Measurements from ENCODE around the gene PAWR. TPM values are rescaled to one million over a fixed set of nuclear protein-coding genes. Genes with fewer than 3 reads are reported as not detected.

Gene PAWR
- total and polyA plus RNA-seq, 2 of the 13 experiments (the other 11 are each of a cell fraction or from before 2014, with no cell fraction given) = 29.1 to 36.1 TPM

DNA sequence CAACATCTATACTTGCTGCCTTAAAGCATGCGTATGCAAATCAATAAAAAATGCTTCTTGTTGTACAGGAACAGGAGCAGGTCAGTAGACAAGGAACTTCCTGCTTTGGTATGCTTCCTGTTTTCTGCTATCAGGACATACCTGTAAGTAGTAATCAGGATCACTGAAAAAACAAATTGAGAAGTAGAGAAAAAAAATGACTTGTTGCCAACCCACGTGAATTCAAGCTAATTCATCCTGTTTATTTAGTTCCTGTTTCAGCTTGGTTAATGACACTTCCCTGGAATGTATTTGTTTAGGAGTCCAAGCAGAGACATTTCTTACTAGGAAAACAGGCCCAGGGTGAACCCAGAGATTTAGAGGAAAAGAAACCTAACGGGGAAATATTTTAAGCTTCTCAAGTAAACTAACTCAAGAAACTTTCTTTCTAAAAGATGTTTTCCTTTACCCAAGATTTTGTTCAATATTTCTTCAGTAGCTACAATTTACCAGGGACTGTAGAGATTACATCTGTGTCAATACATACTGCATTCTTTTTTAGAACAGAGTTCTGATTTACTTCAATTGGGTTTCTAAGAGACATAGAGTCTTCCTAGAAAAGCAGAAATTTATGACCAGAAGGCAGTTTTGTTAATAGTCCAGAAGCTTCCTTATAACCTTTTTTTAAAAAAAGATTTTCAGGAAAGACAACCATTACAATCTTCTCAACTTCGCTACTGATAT lies 124.2 kb downstream of the PAWR start (continued):
- TF ChIP-seq ZNF253 (CRISPR knock-in tag; IDR thresholded peaks at IDR 0.05; ENCODE audit: borderline replicate concordance) (no peak), TBX3 (IDR thresholded peaks at IDR 0.05; ENCODE audit: borderline replicate concordance) (peak; percentile 80; the same call in 1 of the 2 replicates), ZNF878 (CRISPR knock-in tag; IDR thresholded peaks at IDR 0.05) (peak; percentile 89; the same call in 1 of the 2 replicates), PCBP2 (optimal IDR thresholded peaks at IDR 0.05; ENCODE audit: low read depth, low read length, poor library complexity, severe bottlenecking) (no peak), TBX2 (CRISPR knock-in tag; IDR thresholded peaks at IDR 0.05; ENCODE audit: borderline replicate concordance) (peak; percentile 26; the same call in 1 of the 2 replicates), GTF2F1 (IDR thresholded peaks at IDR 0.05; ENCODE audit: low read length) (no peak), ELF4 (CRISPR knock-in tag; IDR thresholded peaks at IDR 0.05; ENCODE audit: borderline replicate concordance) (0 out of 2 replicates have a peak, but pooled peaks have one; percentile 32), MXD4 (CRISPR knock-in tag; IDR thresholded peaks at IDR 0.05) (0 out of 2 replicates have a peak, but pooled peaks have one; percentile 40), ZFY (CRISPR knock-in tag; IDR thresholded peaks at IDR 0.05) (no peak), SAP130 (CRISPR knock-in tag; IDR thresholded peaks at IDR 0.05; ENCODE audit: low read depth) (peak; percentile 72), ZNF383 (CRISPR knock-in tag; IDR thresholded peaks at IDR 0.05; ENCODE audit: borderline replicate concordance) (no peak), IRF2 (CRISPR knock-in tag; IDR thresholded peaks at IDR 0.05) (0 out of 2 replicates have a peak, but pooled peaks have one; percentile 58), ELF1 (CRISPR knock-in tag; IDR thresholded peaks at IDR 0.05) (peak; percentile 53), SMYD3 (CRISPR knock-in tag; IDR thresholded peaks at IDR 0.05) (peak; percentile 63; the same call in 1 of the 2 replicates), TEAD2 (CRISPR knock-in tag; IDR thresholded peaks at IDR 0.05) (no peak)
- TF ChIP-seq, protein P1, sequence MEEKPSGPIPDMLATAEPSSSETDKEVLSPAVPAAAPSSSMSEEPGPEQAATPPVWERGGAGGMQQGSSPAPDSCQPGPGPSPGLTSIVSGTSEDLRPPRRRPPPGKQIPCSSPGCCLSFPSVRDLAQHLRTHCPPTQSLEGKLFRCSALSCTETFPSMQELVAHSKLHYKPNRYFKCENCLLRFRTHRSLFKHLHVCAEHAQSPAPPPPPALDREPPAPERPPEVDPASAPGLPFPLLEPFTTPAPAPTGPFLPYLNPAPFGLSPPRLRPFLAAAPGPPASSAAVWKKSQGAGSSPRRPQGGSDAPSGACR (CRISPR knock-in tag; IDR thresholded peaks at IDR 0.05) = no peak
- TF ChIP-seq, protein P2, sequence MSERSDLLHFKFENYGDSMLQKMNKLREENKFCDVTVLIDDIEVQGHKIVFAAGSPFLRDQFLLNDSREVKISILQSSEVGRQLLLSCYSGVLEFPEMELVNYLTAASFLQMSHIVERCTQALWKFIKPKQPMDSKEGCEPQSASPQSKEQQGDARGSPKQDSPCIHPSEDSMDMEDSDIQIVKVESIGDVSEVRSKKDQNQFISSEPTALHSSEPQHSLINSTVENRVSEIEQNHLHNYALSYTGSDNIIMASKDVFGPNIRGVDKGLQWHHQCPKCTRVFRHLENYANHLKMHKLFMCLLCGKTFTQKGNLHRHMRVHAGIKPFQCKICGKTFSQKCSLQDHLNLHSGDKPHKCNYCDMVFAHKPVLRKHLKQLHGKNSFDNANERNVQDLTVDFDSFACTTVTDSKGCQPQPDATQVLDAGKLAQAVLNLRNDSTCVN (CRISPR knock-in tag; IDR thresholded peaks at IDR 0.05; ENCODE audit: borderline replicate concordance) = no peak
- TF ChIP-seq, protein P3, sequence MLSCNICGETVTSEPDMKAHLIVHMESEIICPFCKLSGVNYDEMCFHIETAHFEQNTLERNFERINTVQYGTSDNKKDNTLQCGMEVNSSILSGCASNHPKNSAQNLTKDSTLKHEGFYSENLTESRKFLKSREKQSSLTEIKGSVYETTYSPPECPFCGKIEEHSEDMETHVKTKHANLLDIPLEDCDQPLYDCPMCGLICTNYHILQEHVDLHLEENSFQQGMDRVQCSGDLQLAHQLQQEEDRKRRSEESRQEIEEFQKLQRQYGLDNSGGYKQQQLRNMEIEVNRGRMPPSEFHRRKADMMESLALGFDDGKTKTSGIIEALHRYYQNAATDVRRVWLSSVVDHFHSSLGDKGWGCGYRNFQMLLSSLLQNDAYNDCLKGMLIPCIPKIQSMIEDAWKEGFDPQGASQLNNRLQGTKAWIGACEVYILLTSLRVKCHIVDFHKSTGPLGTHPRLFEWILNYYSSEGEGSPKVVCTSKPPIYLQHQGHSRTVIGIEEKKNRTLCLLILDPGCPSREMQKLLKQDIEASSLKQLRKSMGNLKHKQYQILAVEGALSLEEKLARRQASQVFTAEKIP (CRISPR knock-in tag; IDR thresholded peaks at IDR 0.05; ENCODE audit: borderline replicate concordance) = no peak
- TF ChIP-seq, protein P4, sequence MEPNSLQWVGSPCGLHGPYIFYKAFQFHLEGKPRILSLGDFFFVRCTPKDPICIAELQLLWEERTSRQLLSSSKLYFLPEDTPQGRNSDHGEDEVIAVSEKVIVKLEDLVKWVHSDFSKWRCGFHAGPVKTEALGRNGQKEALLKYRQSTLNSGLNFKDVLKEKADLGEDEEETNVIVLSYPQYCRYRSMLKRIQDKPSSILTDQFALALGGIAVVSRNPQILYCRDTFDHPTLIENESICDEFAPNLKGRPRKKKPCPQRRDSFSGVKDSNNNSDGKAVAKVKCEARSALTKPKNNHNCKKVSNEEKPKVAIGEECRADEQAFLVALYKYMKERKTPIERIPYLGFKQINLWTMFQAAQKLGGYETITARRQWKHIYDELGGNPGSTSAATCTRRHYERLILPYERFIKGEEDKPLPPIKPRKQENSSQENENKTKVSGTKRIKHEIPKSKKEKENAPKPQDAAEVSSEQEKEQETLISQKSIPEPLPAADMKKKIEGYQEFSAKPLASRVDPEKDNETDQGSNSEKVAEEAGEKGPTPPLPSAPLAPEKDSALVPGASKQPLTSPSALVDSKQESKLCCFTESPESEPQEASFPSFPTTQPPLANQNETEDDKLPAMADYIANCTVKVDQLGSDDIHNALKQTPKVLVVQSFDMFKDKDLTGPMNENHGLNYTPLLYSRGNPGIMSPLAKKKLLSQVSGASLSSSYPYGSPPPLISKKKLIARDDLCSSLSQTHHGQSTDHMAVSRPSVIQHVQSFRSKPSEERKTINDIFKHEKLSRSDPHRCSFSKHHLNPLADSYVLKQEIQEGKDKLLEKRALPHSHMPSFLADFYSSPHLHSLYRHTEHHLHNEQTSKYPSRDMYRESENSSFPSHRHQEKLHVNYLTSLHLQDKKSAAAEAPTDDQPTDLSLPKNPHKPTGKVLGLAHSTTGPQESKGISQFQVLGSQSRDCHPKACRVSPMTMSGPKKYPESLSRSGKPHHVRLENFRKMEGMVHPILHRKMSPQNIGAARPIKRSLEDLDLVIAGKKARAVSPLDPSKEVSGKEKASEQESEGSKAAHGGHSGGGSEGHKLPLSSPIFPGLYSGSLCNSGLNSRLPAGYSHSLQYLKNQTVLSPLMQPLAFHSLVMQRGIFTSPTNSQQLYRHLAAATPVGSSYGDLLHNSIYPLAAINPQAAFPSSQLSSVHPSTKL (CRISPR knock-in tag; IDR thresholded peaks at IDR 0.05) = peak; percentile 86
- TF ChIP-seq, protein P5, sequence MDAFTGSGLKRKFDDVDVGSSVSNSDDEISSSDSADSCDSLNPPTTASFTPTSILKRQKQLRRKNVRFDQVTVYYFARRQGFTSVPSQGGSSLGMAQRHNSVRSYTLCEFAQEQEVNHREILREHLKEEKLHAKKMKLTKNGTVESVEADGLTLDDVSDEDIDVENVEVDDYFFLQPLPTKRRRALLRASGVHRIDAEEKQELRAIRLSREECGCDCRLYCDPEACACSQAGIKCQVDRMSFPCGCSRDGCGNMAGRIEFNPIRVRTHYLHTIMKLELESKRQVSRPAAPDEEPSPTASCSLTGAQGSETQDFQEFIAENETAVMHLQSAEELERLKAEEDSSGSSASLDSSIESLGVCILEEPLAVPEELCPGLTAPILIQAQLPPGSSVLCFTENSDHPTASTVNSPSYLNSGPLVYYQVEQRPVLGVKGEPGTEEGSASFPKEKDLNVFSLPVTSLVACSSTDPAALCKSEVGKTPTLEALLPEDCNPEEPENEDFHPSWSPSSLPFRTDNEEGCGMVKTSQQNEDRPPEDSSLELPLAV (CRISPR knock-in tag; conservative IDR thresholded peaks at IDR 0.05; ENCODE audit: low read depth) = no peak
